AG09319 (cell line): ENCODE measurements around the gene NRP1.

Experiments
- DNase-seq: peaks from one replicate; pipeline ENCODE4 v3.0.0-alpha.2; 2010; ENCODE audit warnings: low read depth; ENCODE audit errors: extremely low read depth
- CTCF ChIP-seq: IDR thresholded peaks from 2 replicates; pipeline ENCODE4 v1.5.1; 2011; ENCODE audit warnings: low read depth, mild to moderate bottlenecking, inconsistent platforms, low read length, moderate library complexity

The NRP1 gene

GRCh38 chr10:33133557-33133956, 200.9 kb downstream of the NRP1 start:
- DNase-seq: no peak
- no peak for TF ChIP-seq CTCF

- TF ChIP-seq CTCF: no peak
- DNase-seq: no peak
Measured at GRCh38 chr10:33132626-33133025, 201.8 kb downstream of the NRP1 start.

DNA sequence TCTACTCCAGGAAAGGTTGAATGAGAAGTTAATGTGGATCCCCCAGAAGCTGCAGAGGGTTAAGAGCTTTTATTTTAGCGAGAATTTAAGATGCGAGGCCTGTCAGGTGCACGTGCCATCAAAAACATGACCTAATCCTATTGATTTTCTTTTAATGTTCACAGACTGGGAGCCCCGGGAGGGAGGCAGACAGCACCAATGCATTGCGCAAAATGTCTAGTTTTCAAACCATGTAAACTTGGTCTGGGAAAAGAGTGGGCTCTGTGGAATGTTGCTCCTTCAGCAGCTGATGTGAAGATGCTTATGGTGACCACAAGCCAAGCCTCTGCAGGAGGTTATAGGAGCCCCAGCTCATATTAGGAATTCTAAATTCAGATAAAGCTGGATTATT, 204.5 kb downstream of the NRP1 start:
- no peak for TF ChIP-seq CTCF
- peak; percentile 39 for DNase-seq

GRCh38 chr10:33129141-33129995, 205.1 kb downstream of the NRP1 start:
- peak; percentile 93 for DNase-seq

DNA sequence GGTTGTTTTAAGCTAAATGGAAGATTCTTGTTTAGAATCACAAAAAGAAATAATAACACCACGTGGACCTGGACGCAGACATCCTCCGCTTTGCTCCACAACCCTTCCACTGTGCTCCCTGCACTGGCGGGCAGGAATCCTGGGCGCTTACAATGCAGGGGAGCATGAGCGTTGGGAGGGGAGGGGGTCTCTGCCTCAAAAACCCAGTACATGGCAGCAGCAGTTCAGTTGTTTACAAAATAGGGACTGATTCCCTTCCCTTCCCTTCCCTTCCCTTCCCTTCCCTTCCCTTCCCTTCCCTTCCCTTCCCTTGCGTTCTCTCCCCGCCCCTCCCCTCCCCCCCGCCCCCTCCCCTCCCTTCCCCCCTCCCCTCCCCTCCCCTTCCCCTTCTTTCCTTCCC, 206.8 kb downstream of the NRP1 start:
- TF ChIP-seq CTCF: no peak
- DNase-seq: no peak

More at GRCh38 chr10:33129141-33129995, 205.1 kb downstream of the NRP1 start:
- TF ChIP-seq CTCF: peak; percentile 32
